Measurements from ENCODE around the gene PDE8A. TPM values are rescaled to one million over a fixed set of nuclear protein-coding genes. Genes with fewer than 3 reads are reported as not detected.
"Not testable (repeated sequence)": the region's sequence is repeated elsewhere in the genome, so short reads cannot be mapped to it uniquely, and the experiment has no call there.

PDE8A gene
- total and polyA plus RNA-seq, 10 of the 15 experiments (the other 5 are each of a cell fraction or from before 2014, with no cell fraction given) = 6.7 to 69.2 (median 27.2) TPM

GRCh38 chr15:85173630-85174029 is 192.0 kb downstream of the PDE8A start:
- H2AFZ ChIP-seq (ENCODE audit: control insufficient read depth, low read depth, low read length); H3K36me3 ChIP-seq (ENCODE audit: control insufficient read depth in 2 of 2, insufficient read depth in 2 of 2, low read length in 1 of 2); H3K9me3 ChIP-seq (replicated peaks; ENCODE audit: control insufficient read depth, insufficient read depth, low read length); FAIRE-seq; POLR2A ChIA-PET; H4K20me1 ChIP-seq (ENCODE audit: control insufficient read depth, insufficient read depth); BruUV-seq (replicated peaks); H3K27me3 ChIP-seq (replicated peaks in 1 of 2; ENCODE audit: control insufficient read depth in 2 of 2, insufficient read depth in 2 of 2, low read length in 1 of 2); CTCF ChIA-PET; H3K4me2 ChIP-seq (ENCODE audit: control insufficient read depth, insufficient read depth); ATAC-seq; H3K4me1 ChIP-seq (ENCODE audit: control insufficient read depth, insufficient read depth, low read length); SMC1A ChIA-PET (ENCODE audit: uncharacterized antibody, unreplicated experiment); H3K9ac ChIP-seq (ENCODE audit: control insufficient read depth, insufficient read depth, low read length); intact Hi-C loops (cut with micrococcal nuclease; ENCODE audit: unreplicated experiment); H3K79me2 ChIP-seq (ENCODE audit: control insufficient read depth, insufficient read depth, low read length); in situ Hi-C loops (cut with MboI); DNase-seq (ENCODE audit: low read depth, low spot score); H3K4me3 ChIP-seq; H3K27ac ChIP-seq (ENCODE audit: control insufficient read depth, insufficient read depth); RAD21 ChIA-PET (ENCODE audit: unreplicated experiment): not testable (repeated sequence)
- 15% methylated on average over 3 of the region's 5 CpGs for WGBS (ENCODE audit: insufficient coverage, insufficient replicate concordance, low lambda C conversion rate, missing lambda C conversion rate)

GRCh38 chr15:85174521-85174920 is 192.9 kb downstream of the PDE8A start:
- ATAC-seq = no peak
- 87% methylated on average over 4 of the region's 4 CpGs for WGBS (ENCODE audit: insufficient coverage, insufficient replicate concordance, low lambda C conversion rate, missing lambda C conversion rate)
- no peak overlapping the region for H3K9ac ChIP-seq (ENCODE audit: control insufficient read depth, insufficient read depth, low read length)
- TF ChIP-seq KAT2A (conservative IDR thresholded peaks at IDR 0.05; ENCODE audit: control insufficient read depth, low read depth, low read length) (no peak), HDGF (IDR thresholded peaks at IDR 0.05) (no peak), ZNF622 (IDR thresholded peaks at IDR 0.05) (no peak), CREB1 (IDR thresholded peaks at IDR 0.05; ENCODE audit: low read depth) (no peak), E4F1 (IDR thresholded peaks at IDR 0.05; ENCODE audit: borderline replicate concordance, partially characterized antibody) (no peak), BHLHE40 (IDR thresholded peaks at IDR 0.05; ENCODE audit: borderline replicate concordance in 1 of 2, low read depth in 2 of 2, low read length in 1 of 2) (no peak), BRCA1 (IDR thresholded peaks at IDR 0.05; ENCODE audit: low read depth, low read length) (no peak), NBN (IDR thresholded peaks at IDR 0.05) (no peak), REST (IDR thresholded peaks at IDR 0.05; ENCODE audit: low read depth, low read length) (no peak), ATF7 (IDR thresholded peaks at IDR 0.05; ENCODE audit: low read depth) (no peak), GATAD2B (conservative IDR thresholded peaks at IDR 0.05; ENCODE audit: low read depth) (no peak), SPI1 (IDR thresholded peaks at IDR 0.05; ENCODE audit: borderline replicate concordance, insufficient read depth, low read depth, low read length) (no peak)

More at GRCh38 chr15:85174521-85174920, 192.9 kb downstream of the PDE8A start:
- Histone ChIP-seq H3K79me2 (ENCODE audit: control insufficient read depth, insufficient read depth, low read length) (no peaks in the 10 kb centered on the region), H3K4me1 (ENCODE audit: control insufficient read depth, insufficient read depth, low read length) (no peaks in the 10 kb centered on the region), H3K9me3 (replicated peaks; ENCODE audit: control insufficient read depth, insufficient read depth, low read length) (no peaks in the 10 kb centered on the region; the same call in 2 of the 3 replicates), H3K27me3 (replicated peaks in 1 of 2; ENCODE audit: control insufficient read depth in 2 of 2, insufficient read depth in 2 of 2, low read length in 1 of 2) (peaks cover 2 to 3% of the 10 kb centered on the region in 2 experiments; a peak in 3 of 4 replicates), H3K36me3 (ENCODE audit: control insufficient read depth in 2 of 2, insufficient read depth in 2 of 2, low read length in 1 of 2) (no peaks in the 10 kb centered on the region), H3K4me3 (no peak overlapping the region), H2AFZ (ENCODE audit: control insufficient read depth, low read depth, low read length) (no peak overlapping the region), H3K4me2 (ENCODE audit: control insufficient read depth, insufficient read depth) (no peak overlapping the region), H3K27ac (ENCODE audit: control insufficient read depth, insufficient read depth) (no peak overlapping the region), H4K20me1 (ENCODE audit: control insufficient read depth, insufficient read depth) (no peaks in the 10 kb centered on the region)
- no peak for FAIRE-seq
- ChIA-PET RAD21 (ENCODE audit: unreplicated experiment) (no interaction called here), POLR2A (no interaction called here), SMC1A (ENCODE audit: uncharacterized antibody, unreplicated experiment) (no interaction called here), CTCF (no interaction called here)
- intact Hi-C loops (cut with micrococcal nuclease; ENCODE audit: unreplicated experiment) = no loop called here
- in situ Hi-C loops (cut with MboI) = no loop called here
- DNase-seq (ENCODE audit: low read depth, low spot score) = no peak
- no TSS peak for BruUV-seq (replicated peaks)
